Breast epithelium (tissue), 3 donors: ENCODE results near the gene DDX43.

Source experiments
- CTCF ChIP-seq, 3 donors: fragments of 450-650 bp; IDR thresholded peaks; one replicate each; pipeline ENCODE4 v1.5.1; 2016 to 2017; ENCODE audit warnings: antibody characterized with exemption in 3 of 3, mild to moderate bottlenecking in 3 of 3, moderate library complexity in 3 of 3
- POLR2AphosphoS5 ChIP-seq, 3 donors: sonication (generic); formaldehyde crosslinking; IDR thresholded peaks; one replicate each; pipeline ENCODE4 v1.6.1; 2017; ENCODE audit warnings: antibody characterized with exemption in 3 of 3

DNA sequence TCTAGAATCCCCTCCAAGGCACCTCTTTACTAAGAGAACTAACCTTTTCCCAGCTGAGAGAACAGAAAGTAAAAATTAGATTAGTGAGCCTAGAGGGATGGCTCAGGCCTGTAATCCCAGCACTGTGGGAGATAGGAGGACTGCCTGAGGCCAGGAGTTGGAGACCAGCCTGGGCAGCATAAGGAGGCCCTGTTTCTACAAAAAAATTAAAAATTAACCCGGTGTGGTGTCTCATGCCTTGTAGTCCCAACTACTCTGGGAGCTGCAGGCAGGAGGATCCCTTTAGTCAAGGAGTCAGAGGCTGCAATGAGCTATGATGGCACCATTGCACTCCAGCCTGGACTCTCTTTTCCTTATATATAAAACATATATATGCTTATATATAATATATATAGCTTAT lies 19.4 kb upstream of the DDX43 start:
- TF ChIP-seq CTCF (IDR thresholded peaks at IDR 0.05), result no peak
- no peak for TF ChIP-seq POLR2AphosphoS5 (IDR thresholded peaks at IDR 0.05)
